GM18520 (cell line): ENCODE results near the gene ZFAND5.

ENCODE experiments used
- ATAC-seq: cut with Tn5 transposase; IDR thresholded peaks from one replicate; pipeline ENCODE4 v1.9.1; 2021; ENCODE audit not compliant: unreplicated experiment

Gene ZFAND5

GRCh38 chr9:72332351-72332750 is 32.7 kb downstream of the ZFAND5 start:
- ATAC-seq: no peak

GRCh38 chr9:72327631-72328030 is 37.4 kb downstream of the ZFAND5 start:
- no peak for ATAC-seq

GRCh38 chr9:72326641-72327040 is 38.4 kb downstream of the ZFAND5 start:
- no peak for ATAC-seq

- ATAC-seq: no peak
Measured at GRCh38 chr9:72324974-72325373, 40.0 kb downstream of the ZFAND5 start.

- no peak for ATAC-seq
Measured at GRCh38 chr9:72322678-72323077, 42.3 kb downstream of the ZFAND5 start.

- no peak for ATAC-seq
Measured at GRCh38 chr9:72322259-72322658, 42.7 kb downstream of the ZFAND5 start.

- no peak for ATAC-seq
Measured at GRCh38 chr9:72315510-72316311, 49.3 kb downstream of the ZFAND5 start.

GRCh38 chr9:72315089-72315509 is 49.9 kb downstream of the ZFAND5 start:
- no peak for ATAC-seq

GRCh38 chr9:72313507-72313906 is 51.5 kb downstream of the ZFAND5 start:
- ATAC-seq: no peak

- ATAC-seq: no peak
Measured at GRCh38 chr9:72312386-72312987, 52.5 kb downstream of the ZFAND5 start.

GRCh38 chr9:72309364-72310133 is 55.5 kb downstream of the ZFAND5 start:
- ATAC-seq: no peak

- no peak for ATAC-seq
Measured at GRCh38 chr9:72306761-72307160, 58.2 kb downstream of the ZFAND5 start.

- ATAC-seq: no peak
Measured at GRCh38 chr9:72305707-72306106, 59.3 kb downstream of the ZFAND5 start.

GRCh38 chr9:72305102-72305546 is 59.9 kb downstream of the ZFAND5 start:
- ATAC-seq: no peak

GRCh38 chr9:72304538-72304937 is 60.5 kb downstream of the ZFAND5 start:
- no peak for ATAC-seq
